ENCODE data around the gene RAB3GAP1.

The RAB3GAP1 gene

GRCh38 chr2:135162786-135163185 lies 110.7 kb downstream of the RAB3GAP1 start:
- Histone ChIP-seq H3K27ac (ENCODE audit: low read depth, low read length) (no peak overlapping the region), H3K4me1 (ENCODE audit: control insufficient read depth, low read depth, low read length) (no peaks in the 10 kb centered on the region), H3K4me2 (ENCODE audit: low read length) (no peak overlapping the region), H3K27me3 (ENCODE audit: insufficient read depth, low read length, poor library complexity) (no peaks in the 10 kb centered on the region), H3K79me2 (ENCODE audit: control insufficient read depth, insufficient read depth, low read length) (no peaks in the 10 kb centered on the region), H3K4ac (ENCODE audit: low read depth, low read length) (no peak overlapping the region), H2BK120ac (ENCODE audit: low read depth, low read length) (no peak overlapping the region), H3K56ac (ENCODE audit: low read length) (no peak overlapping the region), H3K18ac (ENCODE audit: low read length) (no peak overlapping the region), H2BK5ac (ENCODE audit: low read length) (no peak overlapping the region), H2AK5ac (ENCODE audit: low read length) (no peak overlapping the region), H3K9ac (ENCODE audit: low read length) (no peak overlapping the region), H2BK15ac (replicated peaks; ENCODE audit: low read depth) (no peak overlapping the region), H3K36me3 (ENCODE audit: control insufficient read depth, insufficient read depth, low read length) (peaks cover 1% of the 10 kb centered on the region), H3K23ac (ENCODE audit: low read length) (no peak overlapping the region), H3K79me1 (ENCODE audit: low read length) (no peaks in the 10 kb centered on the region), H4K8ac (ENCODE audit: low read depth, low read length) (no peak overlapping the region), H3K4me3 (ENCODE audit: low read length) (no peak overlapping the region), H4K5ac (ENCODE audit: low read length) (no peak overlapping the region)
- WGBS (ENCODE audit: extremely low coverage, insufficient coverage, low lambda C conversion rate), result no CpG with 5 or more reads among the region's 4 CpGs
- no peak for DNase-seq

- Histone ChIP-seq H3K56ac (ENCODE audit: low read length) (no peak overlapping the region), H3K4me2 (ENCODE audit: low read length) (no peak overlapping the region), H4K5ac (ENCODE audit: low read length) (no peak overlapping the region), H3K18ac (ENCODE audit: low read length) (no peak overlapping the region), H3K27me3 (ENCODE audit: insufficient read depth, low read length, poor library complexity) (no peaks in the 10 kb centered on the region), H2BK120ac (ENCODE audit: low read depth, low read length) (no peak overlapping the region), H3K36me3 (ENCODE audit: control insufficient read depth, insufficient read depth, low read length) (peaks cover 1% of the 10 kb centered on the region), H3K23ac (ENCODE audit: low read length) (no peak overlapping the region), H3K79me2 (ENCODE audit: control insufficient read depth, insufficient read depth, low read length) (no peaks in the 10 kb centered on the region), H2BK15ac (replicated peaks; ENCODE audit: low read depth) (no peak overlapping the region), H2BK5ac (ENCODE audit: low read length) (no peak overlapping the region), H3K27ac (ENCODE audit: low read depth, low read length) (no peak overlapping the region), H3K4me1 (ENCODE audit: control insufficient read depth, low read depth, low read length) (no peaks in the 10 kb centered on the region), H4K8ac (ENCODE audit: low read depth, low read length) (no peak overlapping the region), H3K9ac (ENCODE audit: low read length) (no peak overlapping the region), H2AK5ac (ENCODE audit: low read length) (no peak overlapping the region), H3K4ac (ENCODE audit: low read depth, low read length) (no peak overlapping the region), H3K4me3 (ENCODE audit: low read length) (no peak overlapping the region), H3K79me1 (ENCODE audit: low read length) (no peaks in the 10 kb centered on the region)
- no CpG with 5 or more reads among the region's 2 CpGs for WGBS (ENCODE audit: extremely low coverage, insufficient coverage, low lambda C conversion rate)
- no peak for DNase-seq
These were observed 111.2 kb downstream of the RAB3GAP1 start for GRCh38 chr2:135163306-135163705.

GRCh38 chr2:135163901-135164300 lies 111.8 kb downstream of the RAB3GAP1 start:
- H4K8ac ChIP-seq (ENCODE audit: low read depth, low read length), result no peak overlapping the region

GRCh38 chr2:135164431-135164830 lies 112.3 kb downstream of the RAB3GAP1 start:
- DNase-seq, result peak; percentile 66
- H3K56ac ChIP-seq (ENCODE audit: low read length), result no peak overlapping the region
- H4K5ac ChIP-seq (ENCODE audit: low read length), result no peak overlapping the region
- no peak overlapping the region for H3K18ac ChIP-seq (ENCODE audit: low read length)
- no peak overlapping the region for H3K9ac ChIP-seq (ENCODE audit: low read length)
- no peak overlapping the region for H2BK5ac ChIP-seq (ENCODE audit: low read length)
- no CpG with 5 or more reads among the region's 3 CpGs for whole genome bisulfite sequencing (ENCODE audit: extremely low coverage, insufficient coverage, low lambda C conversion rate)
- no peak overlapping the region for H3K27ac ChIP-seq (ENCODE audit: low read depth, low read length)
- no peak overlapping the region for H2BK15ac ChIP-seq (replicated peaks; ENCODE audit: low read depth)
- H3K4ac ChIP-seq (ENCODE audit: low read depth, low read length), result no peak overlapping the region
- no peaks in the 10 kb centered on the region for H3K79me2 ChIP-seq (ENCODE audit: control insufficient read depth, insufficient read depth, low read length)
- H3K27me3 ChIP-seq (ENCODE audit: insufficient read depth, low read length, poor library complexity), result no peaks in the 10 kb centered on the region
- no peaks in the 10 kb centered on the region for H3K79me1 ChIP-seq (ENCODE audit: low read length)
- H3K36me3 ChIP-seq (ENCODE audit: control insufficient read depth, insufficient read depth, low read length), result peaks cover 5% of the 10 kb centered on the region
- H3K4me1 ChIP-seq (ENCODE audit: control insufficient read depth, low read depth, low read length), result no peaks in the 10 kb centered on the region
- no peak overlapping the region for H2AK5ac ChIP-seq (ENCODE audit: low read length)
- no peak overlapping the region for H2BK120ac ChIP-seq (ENCODE audit: low read depth, low read length)
- no peak overlapping the region for H3K23ac ChIP-seq (ENCODE audit: low read length)
- no peak overlapping the region for H4K8ac ChIP-seq (ENCODE audit: low read depth, low read length)
- H3K4me3 ChIP-seq (ENCODE audit: low read length), result no peak overlapping the region
- no peak overlapping the region for H3K4me2 ChIP-seq (ENCODE audit: low read length)

More at GRCh38 chr2:135163901-135164300, 111.8 kb downstream of the RAB3GAP1 start:
- H3K56ac ChIP-seq (ENCODE audit: low read length), result no peak overlapping the region
- no peak for DNase-seq
- H2BK120ac ChIP-seq (ENCODE audit: low read depth, low read length), result no peak overlapping the region
- no peak overlapping the region for H3K4me3 ChIP-seq (ENCODE audit: low read length)
- no peaks in the 10 kb centered on the region for H3K79me2 ChIP-seq (ENCODE audit: control insufficient read depth, insufficient read depth, low read length)
- H3K4ac ChIP-seq (ENCODE audit: low read depth, low read length), result no peak overlapping the region
- no CpG with 5 or more reads among the region's 5 CpGs for WGBS (ENCODE audit: extremely low coverage, insufficient coverage, low lambda C conversion rate)
- H3K18ac ChIP-seq (ENCODE audit: low read length), result no peak overlapping the region
- no peak overlapping the region for H2BK15ac ChIP-seq (replicated peaks; ENCODE audit: low read depth)
- peaks cover 6% of the 10 kb centered on the region for H3K36me3 ChIP-seq (ENCODE audit: control insufficient read depth, insufficient read depth, low read length)
- no peak overlapping the region for H3K9ac ChIP-seq (ENCODE audit: low read length)
- H3K4me1 ChIP-seq (ENCODE audit: control insufficient read depth, low read depth, low read length), result no peaks in the 10 kb centered on the region
- no peak overlapping the region for H2AK5ac ChIP-seq (ENCODE audit: low read length)
- H4K5ac ChIP-seq (ENCODE audit: low read length), result no peak overlapping the region
- no peak overlapping the region for H3K23ac ChIP-seq (ENCODE audit: low read length)
- no peaks in the 10 kb centered on the region for H3K27me3 ChIP-seq (ENCODE audit: insufficient read depth, low read length, poor library complexity)
- no peak overlapping the region for H3K4me2 ChIP-seq (ENCODE audit: low read length)
- H3K27ac ChIP-seq (ENCODE audit: low read depth, low read length), result no peak overlapping the region
- H3K79me1 ChIP-seq (ENCODE audit: low read length), result no peaks in the 10 kb centered on the region
- no peak overlapping the region for H2BK5ac ChIP-seq (ENCODE audit: low read length)

- no peak overlapping the region for H3K4ac ChIP-seq (ENCODE audit: low read depth, low read length)
- H3K56ac ChIP-seq (ENCODE audit: low read length), result no peak overlapping the region
- H3K18ac ChIP-seq (ENCODE audit: low read length), result no peak overlapping the region
- H3K4me1 ChIP-seq (ENCODE audit: control insufficient read depth, low read depth, low read length), result no peaks in the 10 kb centered on the region
- H3K27me3 ChIP-seq (ENCODE audit: insufficient read depth, low read length, poor library complexity), result no peaks in the 10 kb centered on the region
- no CpG with 5 or more reads among the region's 1 CpG for WGBS (ENCODE audit: extremely low coverage, insufficient coverage, low lambda C conversion rate)
- H2AK5ac ChIP-seq (ENCODE audit: low read length), result no peak overlapping the region
- H3K9ac ChIP-seq (ENCODE audit: low read length), result no peak overlapping the region
- no peak overlapping the region for H2BK15ac ChIP-seq (replicated peaks; ENCODE audit: low read depth)
- no peak overlapping the region for H4K8ac ChIP-seq (ENCODE audit: low read depth, low read length)
- no peak overlapping the region for H3K27ac ChIP-seq (ENCODE audit: low read depth, low read length)
- no peak overlapping the region for H4K5ac ChIP-seq (ENCODE audit: low read length)
- no peak overlapping the region for H3K4me3 ChIP-seq (ENCODE audit: low read length)
- DNase-seq, result no peak
- H3K79me1 ChIP-seq (ENCODE audit: low read length), result no peaks in the 10 kb centered on the region
- H3K36me3 ChIP-seq (ENCODE audit: control insufficient read depth, insufficient read depth, low read length), result peaks cover 5% of the 10 kb centered on the region
- H3K79me2 ChIP-seq (ENCODE audit: control insufficient read depth, insufficient read depth, low read length), result no peaks in the 10 kb centered on the region
- H3K4me2 ChIP-seq (ENCODE audit: low read length), result no peak overlapping the region
- no peak overlapping the region for H2BK5ac ChIP-seq (ENCODE audit: low read length)
- no peak overlapping the region for H3K23ac ChIP-seq (ENCODE audit: low read length)
- H2BK120ac ChIP-seq (ENCODE audit: low read depth, low read length), result no peak overlapping the region
These were observed 115.2 kb downstream of the RAB3GAP1 start for GRCh38 chr2:135167273-135167672.

- no peak overlapping the region for H3K4me3 ChIP-seq (ENCODE audit: low read length)
- no peak overlapping the region for H3K27ac ChIP-seq (ENCODE audit: low read depth, low read length)
- no peak overlapping the region for H4K8ac ChIP-seq (ENCODE audit: low read depth, low read length)
- no peak overlapping the region for H3K23ac ChIP-seq (ENCODE audit: low read length)
- H3K9ac ChIP-seq (ENCODE audit: low read length), result no peak overlapping the region
- WGBS (ENCODE audit: extremely low coverage, insufficient coverage, low lambda C conversion rate), result no CpG with 5 or more reads among the region's 11 CpGs
- no peak overlapping the region for H3K18ac ChIP-seq (ENCODE audit: low read length)
- H2BK15ac ChIP-seq (replicated peaks; ENCODE audit: low read depth), result no peak overlapping the region
- no peak for DNase-seq
- no peak overlapping the region for H2BK5ac ChIP-seq (ENCODE audit: low read length)
- no peak overlapping the region for H3K56ac ChIP-seq (ENCODE audit: low read length)
- no peak overlapping the region for H3K4me2 ChIP-seq (ENCODE audit: low read length)
- H3K4ac ChIP-seq (ENCODE audit: low read depth, low read length), result no peak overlapping the region
- H3K27me3 ChIP-seq (ENCODE audit: insufficient read depth, low read length, poor library complexity), result no peaks in the 10 kb centered on the region
- peaks cover 5% of the 10 kb centered on the region for H3K36me3 ChIP-seq (ENCODE audit: control insufficient read depth, insufficient read depth, low read length)
- H4K5ac ChIP-seq (ENCODE audit: low read length), result no peak overlapping the region
- H3K79me2 ChIP-seq (ENCODE audit: control insufficient read depth, insufficient read depth, low read length), result no peaks in the 10 kb centered on the region
- no peak overlapping the region for H2AK5ac ChIP-seq (ENCODE audit: low read length)
- H3K79me1 ChIP-seq (ENCODE audit: low read length), result no peaks in the 10 kb centered on the region
- no peaks in the 10 kb centered on the region for H3K4me1 ChIP-seq (ENCODE audit: control insufficient read depth, low read depth, low read length)
- H2BK120ac ChIP-seq (ENCODE audit: low read depth, low read length), result no peak overlapping the region
These were observed 116.2 kb downstream of the RAB3GAP1 start for GRCh38 chr2:135168204-135168856.
